H1 (cell line): Measurements from ENCODE around the gene AIMP1. TPM values are rescaled to one million over a fixed set of nuclear protein-coding genes. Genes with fewer than 3 reads are reported as not detected.

Experiments
- CTCF ChIA-PET: fragments of 300-600 bp; sonication (Branson Sonifier 250); formaldehyde crosslinking; loops from one replicate; lab custom pipeline; 2021; ENCODE audit not compliant: partially characterized antibody; lab: Charles Lee
- POLR2A ChIA-PET: fragments of 300-600 bp; sonication (Branson Sonifier 250); formaldehyde crosslinking; loops from one replicate; lab custom pipeline; 2021; ENCODE audit warnings: inconsistent platforms; ENCODE audit not compliant: partially characterized antibody; lab: Charles Lee
- DNase-seq, 2 experiments: peaks; one replicate each; pipeline versions ENCODE4 v3.0.0 to v3.0.0-alpha.2; 2010 to 2022; ENCODE audit warnings: low spot score in 2 of 2, low read depth in 1 of 2, mixed read lengths in 1 of 2
- FAIRE-seq: peaks from 2 replicates; lab custom pipeline; 2011; peaks lifted over from hg19 to GRCh38; lab: Jason Lieb, UNC
- H2AFZ ChIP-seq: 2 replicates; pipeline ENCODE4 v1.8.1; 2012; ENCODE audit warnings: low read length, inconsistent platforms
- H2AK5ac ChIP-seq: 2 replicates; pipeline ENCODE4 v1.6.1; 2013; ENCODE audit warnings: low read depth, low read length
- H2BK120ac ChIP-seq: replicated peaks from 2 replicates; pipeline ENCODE3; 2013; ENCODE audit warnings: low read depth, low read length, inconsistent platforms
- H2BK12ac ChIP-seq: 2 replicates; pipeline ENCODE4 v1.6.1; 2013; ENCODE audit warnings: low read depth, low read length
- H2BK15ac ChIP-seq: 2 replicates; pipeline ENCODE4 v1.6.1; 2013; ENCODE audit warnings: low read length
- H2BK20ac ChIP-seq: 2 replicates; pipeline ENCODE4 v1.6.1; 2013; ENCODE audit warnings: low read length
- H2BK5ac ChIP-seq: 2 replicates; pipeline ENCODE4 v1.6.1; 2013; ENCODE audit warnings: low read depth, low read length
- H3K14ac ChIP-seq: 2 replicates; pipeline ENCODE4 v1.6.1; 2013; ENCODE audit warnings: inconsistent platforms; ENCODE audit not compliant: insufficient read length
- H3K18ac ChIP-seq: 2 replicates; pipeline ENCODE4 v1.6.1; 2013; ENCODE audit warnings: low read length; ENCODE audit errors: extremely low read depth
- H3K23ac ChIP-seq: 2 replicates; pipeline ENCODE4 v1.6.1; 2013; ENCODE audit warnings: inconsistent platforms; ENCODE audit not compliant: insufficient read length
- H3K23me2 ChIP-seq: 2 replicates; pipeline ENCODE4 v1.6.1; 2013; ENCODE audit warnings: low read depth, low read length
- H3K27ac ChIP-seq: 2 replicates; pipeline ENCODE4 v1.6.1; 2011; ENCODE audit warnings: low read depth, low read length, inconsistent platforms
- H3K27me3 ChIP-seq, 4 experiments: replicated peaks in 1 of 4; 1 replicate in 1 of 4; 2 replicates in 3 of 4; pipeline versions ENCODE4 v1.6.1 to v1.8.1; 2011 to 2013; ENCODE audit warnings: low read length in 3 of 4, mild to moderate bottlenecking in 3 of 4, inconsistent platforms in 2 of 4, mixed read lengths in 2 of 4, moderate library complexity in 1 of 4; ENCODE audit not compliant: control insufficient read depth in 3 of 4, insufficient read depth in 3 of 4; ENCODE audit errors: extremely low read depth in 1 of 4
- H3K36me3 ChIP-seq, 4 experiments: 2 replicates each; pipeline versions ENCODE4 v1.6.1 to v1.8.1; 2011 to 2013; ENCODE audit warnings: mild to moderate bottlenecking in 4 of 4, low read length in 3 of 4, moderate library complexity in 2 of 4, control low read depth in 1 of 4, inconsistent platforms in 1 of 4; ENCODE audit not compliant: insufficient read depth in 4 of 4, control insufficient read depth in 2 of 4
- H3K4ac ChIP-seq: replicated peaks from 2 replicates; pipeline ENCODE3; 2013; ENCODE audit warnings: low read length, low read depth, mixed read lengths, inconsistent platforms; ENCODE audit not compliant: insufficient read length
- H3K4me1 ChIP-seq, 4 experiments: replicated peaks in 1 of 4; 1 replicate in 1 of 4; 2 replicates in 3 of 4; pipeline versions ENCODE4 v1.6.1 to v1.8.1; 2011 to 2013; ENCODE audit warnings: low read length in 3 of 4, inconsistent platforms in 2 of 4, mixed read lengths in 1 of 4; ENCODE audit not compliant: insufficient read depth in 4 of 4, control insufficient read depth in 3 of 4
- H3K4me2 ChIP-seq, 2 experiments: 2 replicates each; pipeline versions ENCODE4 v1.6.1 to v1.8.1; 2011 to 2013; ENCODE audit warnings: low read depth in 2 of 2, low read length in 2 of 2, control low read depth in 1 of 2, inconsistent platforms in 1 of 2, mild to moderate bottlenecking in 1 of 2; ENCODE audit not compliant: insufficient read depth in 1 of 2
- H3K4me3 ChIP-seq, 4 experiments: fragments of 200-600, 300-600 bp in 1 of 4; sonication (generic), shearing (Covaris generic), sonication (Bioruptor Twin) in 1 of 4; 2 replicates each; pipeline versions ENCODE4 v1.5.1 to v1.8.1; 2011 to 2016; ENCODE audit warnings: low read length in 4 of 4, low read depth in 3 of 4, control low read depth in 2 of 4, inconsistent platforms in 2 of 4, mild to moderate bottlenecking in 2 of 4, mixed read lengths in 1 of 4, moderate library complexity in 1 of 4; ENCODE audit not compliant: insufficient read depth in 2 of 4; ENCODE audit errors: extremely low read depth in 1 of 4
- H3K56ac ChIP-seq: replicated peaks from 2 replicates; pipeline ENCODE3; 2013; ENCODE audit warnings: low read depth, mild to moderate bottlenecking, mixed read lengths, low read length, inconsistent platforms; ENCODE audit not compliant: insufficient read length
- H3K79me1 ChIP-seq: 2 replicates; pipeline ENCODE4 v1.6.1; 2013; ENCODE audit warnings: low read depth, low read length, control low read depth
- H3K79me2 ChIP-seq, 2 experiments: 2 replicates each; pipeline versions ENCODE4 v1.6.1 to v1.8.1; 2012 to 2013; ENCODE audit warnings: low read length in 2 of 2, mild to moderate bottlenecking in 2 of 2, inconsistent platforms in 1 of 2; ENCODE audit not compliant: insufficient read depth in 2 of 2, control insufficient read depth in 1 of 2
- H3K9ac ChIP-seq, 4 experiments: replicated peaks in 1 of 4; 1 replicate in 1 of 4; 2 replicates in 3 of 4; pipeline versions ENCODE4 v1.6.1 to v1.8.1; 2011 to 2013; ENCODE audit warnings: low read depth in 3 of 4, low read length in 3 of 4, control low read depth in 2 of 4, mild to moderate bottlenecking in 2 of 4, moderate library complexity in 2 of 4, inconsistent platforms in 1 of 4; ENCODE audit errors: extremely low read depth in 1 of 4
- H3K9me3 ChIP-seq, 2 experiments: 2 replicates each; pipeline versions ENCODE4 v1.6.1 to v1.8.1; 2012 to 2013; ENCODE audit warnings: mild to moderate bottlenecking in 2 of 2, moderate library complexity in 2 of 2, control low read depth in 1 of 2, inconsistent platforms in 1 of 2, low read depth in 1 of 2, low read length in 1 of 2, mixed read lengths in 1 of 2; ENCODE audit not compliant: insufficient read depth in 2 of 2
- H4K20me1 ChIP-seq, 2 experiments: replicated peaks in 1 of 2; 2 replicates each; pipeline versions ENCODE3 to v1.8.1; 2011 to 2013; ENCODE audit warnings: inconsistent platforms in 2 of 2, low read length in 2 of 2, mild to moderate bottlenecking in 1 of 2; ENCODE audit not compliant: insufficient read depth in 2 of 2, control insufficient read depth in 1 of 2
- H4K5ac ChIP-seq: 2 replicates; pipeline ENCODE4 v1.6.1; 2013; ENCODE audit warnings: low read length, low read depth, mixed read lengths, inconsistent platforms; ENCODE audit not compliant: insufficient read length
- H4K8ac ChIP-seq: 2 replicates; pipeline ENCODE4 v1.8.0; 2013; ENCODE audit warnings: mild to moderate bottlenecking, moderate library complexity, low read length, inconsistent platforms; ENCODE audit not compliant: insufficient read depth; ENCODE audit errors: extremely low read depth
- H4K91ac ChIP-seq: replicated peaks from 2 replicates; pipeline ENCODE3; 2013; ENCODE audit warnings: low read length, mixed read lengths, inconsistent platforms; ENCODE audit not compliant: insufficient read length
- BACH1 ChIP-seq: IDR thresholded peaks from 2 replicates; pipeline ENCODE4 v1.6.1; 2012; ENCODE audit warnings: low read length, improper control_type of control experiment
- BCL11A ChIP-seq, 2 experiments: IDR thresholded peaks; one replicate each; pipeline ENCODE4 v1.6.1; 2011; ENCODE audit warnings: low read depth in 2 of 2, low read length in 2 of 2, mild to moderate bottlenecking in 2 of 2
- BRCA1 ChIP-seq: IDR thresholded peaks from 2 replicates; pipeline ENCODE4 v1.6.1; 2012; ENCODE audit warnings: low read depth, low read length, improper control_type of control experiment
- CTBP2 ChIP-seq: IDR thresholded peaks from 2 replicates; pipeline ENCODE4 v1.7.0; 2011; ENCODE audit warnings: borderline replicate concordance, mild to moderate bottlenecking, moderate library complexity, mixed read lengths, low read length; ENCODE audit not compliant: insufficient read depth, insufficient read length
- HDAC6 ChIP-seq: IDR thresholded peaks from one replicate; pipeline ENCODE4 v1.7.1; 2012; ENCODE audit warnings: low read depth, mild to moderate bottlenecking, inconsistent platforms, low read length, moderate library complexity
- KDM4A ChIP-seq: IDR thresholded peaks from one replicate; pipeline ENCODE4 v1.7.1; 2012; ENCODE audit warnings: low read depth, mild to moderate bottlenecking, moderate library complexity, low read length, inconsistent platforms; ENCODE audit not compliant: severe bottlenecking
- KDM5A ChIP-seq: fragments of 200-600 bp; IDR thresholded peaks from 2 replicates; pipeline ENCODE4 v1.7.1; 2012; ENCODE audit warnings: mild to moderate bottlenecking, low read length, inconsistent platforms, mixed read lengths
- PHF8 ChIP-seq: fragments of 200-600 bp; sonication (generic); conservative IDR thresholded peaks from 2 replicates; pipeline ENCODE4 v1.7.1; 2012; ENCODE audit warnings: low read depth, mild to moderate bottlenecking, inconsistent platforms, low read length, moderate library complexity
- RNF2 ChIP-seq: fragments of 200-900, 300-1000 bp; sonication (generic); IDR thresholded peaks from 2 replicates; pipeline ENCODE4 v1.7.1; 2016; ENCODE audit warnings: borderline replicate concordance, low read depth, mild to moderate bottlenecking, antibody characterized with exemption, low read length; ENCODE audit not compliant: poor library complexity, severe bottlenecking; ENCODE audit errors: missing control alignments
- SIRT6 ChIP-seq: IDR thresholded peaks from one replicate; pipeline ENCODE4 v1.7.1; 2012; ENCODE audit warnings: low read length, inconsistent platforms
- TAF7 ChIP-seq: optimal IDR thresholded peaks from 2 replicates; pipeline ENCODE3; 2011; ENCODE audit warnings: low read depth, mild to moderate bottlenecking, inconsistent platforms, low read length, moderate library complexity, borderline replicate concordance
- polyA plus RNA-seq, 7 experiments: library from polyadenylated mRNA; depleted of rRNA in 3 of 7; stranded (reverse) in 5 of 7; unstranded in 2 of 7; fragments of >200 nt in 5 of 7; fragments of 200-250 nt in 2 of 7; gene quantifications; 1 replicate in 5 of 7; 2 replicates in 1 of 7; 4 replicates in 1 of 7; pipeline versions ENCODE4 v1.2.1 to v1.2.3, GENCODE V29; 2011 to 2013; ENCODE audit warnings: missing spikeins in 2 of 7, mixed read lengths in 2 of 7
- total RNA-seq: library from RNA; stranded (reverse); fragmentation: NEBNext Ultra II Directional; extraction: Animal tissue kit (Norgen Biotek cat#: 25700); gene quantifications from 2 replicates; pipeline ENCODE4 v1.2.1, GENCODE V29; 2021
- TF ChIP-seq, protein P1 (sequence below): IDR thresholded peaks from 2 replicates; pipeline ENCODE4 v1.6.1; 2012; ENCODE audit warnings: inconsistent platforms

The AIMP1 gene
- total and polyA plus RNA-seq, 2 of the 8 experiments (the other 6 are each of a cell fraction or from before 2014, with no cell fraction given) = 7.9 to 54.6 TPM

DNA sequence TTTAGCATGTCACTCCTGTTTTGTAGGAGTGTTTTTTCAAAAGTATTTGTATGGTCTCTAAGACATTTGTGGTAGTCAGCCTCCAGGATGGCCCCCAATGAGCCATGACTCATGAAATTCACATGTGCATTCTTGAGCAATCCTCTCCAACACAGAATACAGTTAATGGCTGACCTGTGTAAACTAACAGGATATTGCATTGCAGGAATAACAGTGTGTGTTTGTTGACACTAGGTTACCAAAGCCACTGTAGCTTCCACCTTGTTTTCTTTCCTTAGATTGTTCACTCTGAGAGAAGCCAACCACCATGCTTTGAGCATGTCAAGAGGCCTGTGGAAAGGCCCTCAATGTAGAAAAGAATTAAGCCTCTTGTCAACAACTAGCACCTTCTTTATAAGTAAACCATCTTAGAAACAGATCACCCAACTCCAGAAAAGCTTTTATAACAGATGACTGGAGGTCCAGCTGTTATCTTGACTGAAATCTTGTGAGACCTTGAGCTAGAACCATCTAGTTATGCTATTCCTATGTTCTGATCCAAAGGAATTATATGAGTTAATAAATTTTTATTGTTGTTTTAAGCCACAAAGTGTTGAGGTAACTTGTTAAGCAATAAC lies 28.9 kb upstream of the AIMP1 start:
- FAIRE-seq = no peak
- CTCF ChIA-PET = interaction anchor here (1.8 kb wide), 1 partner anchor 21 kb away, joined by 4 read pairs; no protein-coding TSS in a partner anchor
- no peak overlapping the region for H2AK5ac ChIP-seq

More for the DNA sequence above, 28.9 kb upstream of the AIMP1 start:
- H3K36me3 ChIP-seq = no peaks in the 10 kb centered on the region; a peak in 1 of 8 replicates
- H3K4me2 ChIP-seq = no peak overlapping the region
- no peaks in the 10 kb centered on the region for H4K20me1 ChIP-seq
- no peaks in the 10 kb centered on the region for H3K23me2 ChIP-seq
- H3K79me1 ChIP-seq = no peaks in the 10 kb centered on the region
- no peak overlapping the region for H3K56ac ChIP-seq
- no peak overlapping the region for H3K23ac ChIP-seq
- POLR2A ChIA-PET = no interaction called here
- no peak overlapping the region for H4K5ac ChIP-seq
- H4K8ac ChIP-seq = no peak overlapping the region
- H3K14ac ChIP-seq = no peak overlapping the region
- no peak overlapping the region for H2BK5ac ChIP-seq
- no peak overlapping the region for H3K4me3 ChIP-seq
- no peak overlapping the region for H3K18ac ChIP-seq
- no peak overlapping the region for H2BK15ac ChIP-seq
- DNase-seq = no peak
- H2BK120ac ChIP-seq = no peak overlapping the region
- TF ChIP-seq TAF7 (no peak), HDAC6 (no peak), BCL11A (IDR thresholded peaks at IDR 0.05; ENCODE audit: low read depth in 2 of 2, low read length in 2 of 2) (no peak), RNF2 (no peak), BRCA1 (no peak), BACH1 (no peak), SIRT6 (no peak), KDM5A (no peak), CTBP2 (no peak), KDM4A (no peak), PHF8 (no peak)
- TF ChIP-seq, protein P1, sequence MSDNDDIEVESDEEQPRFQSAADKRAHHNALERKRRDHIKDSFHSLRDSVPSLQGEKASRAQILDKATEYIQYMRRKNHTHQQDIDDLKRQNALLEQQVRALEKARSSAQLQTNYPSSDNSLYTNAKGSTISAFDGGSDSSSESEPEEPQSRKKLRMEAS = no peak
- TF ChIP-seq, all 59 proteins: peak for 0
- Histone ChIP-seq H3K9ac (no peak overlapping the region), H2BK12ac (no peak overlapping the region), H3K4ac (no peak overlapping the region), H3K27me3 (peaks cover 0 to 1% (median 0%) of the 10 kb centered on the region in 4 experiments; a peak in 1 of 7 replicates), H3K27ac (no peak overlapping the region), H2AFZ (no peak overlapping the region), H3K4me1 (peaks cover 0 to 8% (median 1%) of the 10 kb centered on the region in 4 experiments; a peak in 2 of 7 replicates), H4K91ac (no peak overlapping the region), H2BK20ac (no peak overlapping the region), H3K9me3 (no peaks in the 10 kb centered on the region), H3K79me2 (no peaks in the 10 kb centered on the region)
